ENCODE data around the gene DPAGT1.

DNA sequence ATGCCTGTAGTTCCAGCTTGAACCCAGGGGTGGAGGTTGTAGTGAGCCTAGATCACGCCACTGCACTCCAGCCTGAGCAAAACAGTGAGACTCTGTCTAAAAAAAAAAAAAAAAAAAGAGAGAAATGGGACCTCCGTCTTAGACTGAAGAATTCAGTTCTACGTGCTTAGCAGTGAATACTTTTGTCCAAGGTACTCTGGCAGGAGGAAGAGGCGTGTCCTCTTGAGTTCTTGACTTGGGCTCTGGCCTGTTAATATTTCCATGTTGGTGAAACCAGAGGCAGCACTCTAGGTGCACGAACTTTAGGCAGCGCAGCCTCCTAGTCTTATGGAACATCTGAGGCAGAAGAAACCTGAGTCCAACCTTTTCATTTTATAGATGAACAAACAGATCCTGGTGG, 14.5 kb downstream of the DPAGT1 start:
- TF ChIP-seq, protein P1, sequence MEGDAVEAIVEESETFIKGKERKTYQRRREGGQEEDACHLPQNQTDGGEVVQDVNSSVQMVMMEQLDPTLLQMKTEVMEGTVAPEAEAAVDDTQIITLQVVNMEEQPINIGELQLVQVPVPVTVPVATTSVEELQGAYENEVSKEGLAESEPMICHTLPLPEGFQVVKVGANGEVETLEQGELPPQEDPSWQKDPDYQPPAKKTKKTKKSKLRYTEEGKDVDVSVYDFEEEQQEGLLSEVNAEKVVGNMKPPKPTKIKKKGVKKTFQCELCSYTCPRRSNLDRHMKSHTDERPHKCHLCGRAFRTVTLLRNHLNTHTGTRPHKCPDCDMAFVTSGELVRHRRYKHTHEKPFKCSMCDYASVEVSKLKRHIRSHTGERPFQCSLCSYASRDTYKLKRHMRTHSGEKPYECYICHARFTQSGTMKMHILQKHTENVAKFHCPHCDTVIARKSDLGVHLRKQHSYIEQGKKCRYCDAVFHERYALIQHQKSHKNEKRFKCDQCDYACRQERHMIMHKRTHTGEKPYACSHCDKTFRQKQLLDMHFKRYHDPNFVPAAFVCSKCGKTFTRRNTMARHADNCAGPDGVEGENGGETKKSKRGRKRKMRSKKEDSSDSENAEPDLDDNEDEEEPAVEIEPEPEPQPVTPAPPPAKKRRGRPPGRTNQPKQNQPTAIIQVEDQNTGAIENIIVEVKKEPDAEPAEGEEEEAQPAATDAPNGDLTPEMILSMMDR (IDR thresholded peaks at IDR 0.05): no peak
- no peak for TF ChIP-seq POLR2A (IDR thresholded peaks at IDR 0.05)
